Femur (tissue), 1 donor: Measurements from ENCODE around the gene GALNT7.

ENCODE experiments used
- DNase-seq: peaks from one replicate; pipeline ENCODE4 v3.0.0-alpha.2; 2017

Gene GALNT7

GRCh38 chr4:173270312-173271027, 101.9 kb downstream of the GALNT7 start:
- DNase-seq: no peak

GRCh38 chr4:173272314-173272713, 103.7 kb downstream of the GALNT7 start:
- no peak for DNase-seq

- no peak for DNase-seq
These were observed 104.4 kb downstream of the GALNT7 start for GRCh38 chr4:173272996-173273395.

GRCh38 chr4:173273941-173274340, 105.3 kb downstream of the GALNT7 start:
- no peak for DNase-seq

- no peak for DNase-seq
These were observed 106.1 kb downstream of the GALNT7 start for GRCh38 chr4:173274744-173275143.

- DNase-seq: no peak
These were observed 106.5 kb downstream of the GALNT7 start for GRCh38 chr4:173275150-173275549.

- no peak for DNase-seq
These were observed 108.7 kb downstream of the GALNT7 start for GRCh38 chr4:173277340-173277739.

GRCh38 chr4:173280998-173281397, 112.4 kb downstream of the GALNT7 start:
- DNase-seq: no peak

- no peak for DNase-seq
These were observed 113.0 kb downstream of the GALNT7 start for GRCh38 chr4:173281406-173282255.

GRCh38 chr4:173282256-173282562, 113.6 kb downstream of the GALNT7 start:
- no peak for DNase-seq

- no peak for DNase-seq
These were observed 114.0 kb downstream of the GALNT7 start for GRCh38 chr4:173282626-173283025.

- DNase-seq: no peak
These were observed 115.9 kb downstream of the GALNT7 start for GRCh38 chr4:173284463-173284862.

GRCh38 chr4:173287486-173287885, 118.9 kb downstream of the GALNT7 start:
- DNase-seq: no peak

- DNase-seq: peak; percentile 36
These were observed 119.7 kb downstream of the GALNT7 start for GRCh38 chr4:173288296-173288695.

- DNase-seq: no peak
These were observed 120.2 kb downstream of the GALNT7 start for GRCh38 chr4:173288698-173289352.

GRCh38 chr4:173289353-173289727, 120.7 kb downstream of the GALNT7 start:
- no peak for DNase-seq

GRCh38 chr4:173291899-173292298, 123.3 kb downstream of the GALNT7 start:
- DNase-seq: no peak

GRCh38 chr4:173293663-173294062, 125.1 kb downstream of the GALNT7 start:
- DNase-seq: no peak

- no peak for DNase-seq
These were observed 125.8 kb downstream of the GALNT7 start for GRCh38 chr4:173294444-173294843.

GRCh38 chr4:173301518-173302201, 133.0 kb downstream of the GALNT7 start:
- no peak for DNase-seq

- DNase-seq: no peak
These were observed 139.2 kb downstream of the GALNT7 start for GRCh38 chr4:173307778-173308177.

- no peak for DNase-seq
These were observed 142.8 kb downstream of the GALNT7 start for GRCh38 chr4:173311368-173311767.

- no peak for DNase-seq
These were observed 146.1 kb downstream of the GALNT7 start for GRCh38 chr4:173314715-173315114.
